ENCODE data around the gene MYCBP2.

Gene MYCBP2

DNA sequence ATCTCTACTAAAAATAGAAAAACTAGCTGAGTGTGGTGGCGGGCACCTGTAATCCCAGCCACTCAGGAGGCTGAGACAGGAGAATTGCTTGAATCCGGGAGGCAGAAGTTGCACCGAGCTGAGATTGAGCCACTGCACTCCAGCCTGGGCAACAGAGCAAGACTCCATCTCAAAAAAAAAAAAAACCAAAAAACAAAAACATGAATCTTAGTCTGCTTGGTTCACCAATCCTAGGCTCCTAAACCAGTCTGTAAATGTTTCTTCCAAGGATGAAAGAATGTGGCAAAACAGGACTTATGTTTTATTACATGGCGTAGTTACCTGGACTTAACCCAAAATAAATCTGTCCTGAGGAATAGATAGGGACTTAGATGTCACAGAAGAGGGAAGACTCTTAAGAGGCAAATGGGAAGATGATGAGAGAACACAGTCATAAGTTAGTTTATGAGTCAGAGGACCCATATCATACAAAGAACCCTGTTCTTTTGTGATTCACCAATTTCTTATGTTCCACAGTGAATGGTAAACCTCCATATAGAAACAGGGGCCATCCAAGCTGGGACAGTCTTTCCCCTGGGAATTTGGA lies 293.1 kb downstream of the MYCBP2 start:
- CTCF ChIA-PET: interaction anchor here (0.9 to 1.4 kb wide), 2 partner anchors 9 to 12 kb away, joined by 3 to 5 read pairs; no protein-coding TSS in a partner anchor
- no peak for DNase-seq (ENCODE audit: extremely low spot score)
- POLR2A ChIA-PET: no interaction called here
- TF ChIP-seq, protein P1, sequence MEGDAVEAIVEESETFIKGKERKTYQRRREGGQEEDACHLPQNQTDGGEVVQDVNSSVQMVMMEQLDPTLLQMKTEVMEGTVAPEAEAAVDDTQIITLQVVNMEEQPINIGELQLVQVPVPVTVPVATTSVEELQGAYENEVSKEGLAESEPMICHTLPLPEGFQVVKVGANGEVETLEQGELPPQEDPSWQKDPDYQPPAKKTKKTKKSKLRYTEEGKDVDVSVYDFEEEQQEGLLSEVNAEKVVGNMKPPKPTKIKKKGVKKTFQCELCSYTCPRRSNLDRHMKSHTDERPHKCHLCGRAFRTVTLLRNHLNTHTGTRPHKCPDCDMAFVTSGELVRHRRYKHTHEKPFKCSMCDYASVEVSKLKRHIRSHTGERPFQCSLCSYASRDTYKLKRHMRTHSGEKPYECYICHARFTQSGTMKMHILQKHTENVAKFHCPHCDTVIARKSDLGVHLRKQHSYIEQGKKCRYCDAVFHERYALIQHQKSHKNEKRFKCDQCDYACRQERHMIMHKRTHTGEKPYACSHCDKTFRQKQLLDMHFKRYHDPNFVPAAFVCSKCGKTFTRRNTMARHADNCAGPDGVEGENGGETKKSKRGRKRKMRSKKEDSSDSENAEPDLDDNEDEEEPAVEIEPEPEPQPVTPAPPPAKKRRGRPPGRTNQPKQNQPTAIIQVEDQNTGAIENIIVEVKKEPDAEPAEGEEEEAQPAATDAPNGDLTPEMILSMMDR (IDR thresholded peaks at IDR 0.05; ENCODE audit: control extremely low read depth, extremely low read depth, low read depth, missing control alignments): no peak

DNA sequence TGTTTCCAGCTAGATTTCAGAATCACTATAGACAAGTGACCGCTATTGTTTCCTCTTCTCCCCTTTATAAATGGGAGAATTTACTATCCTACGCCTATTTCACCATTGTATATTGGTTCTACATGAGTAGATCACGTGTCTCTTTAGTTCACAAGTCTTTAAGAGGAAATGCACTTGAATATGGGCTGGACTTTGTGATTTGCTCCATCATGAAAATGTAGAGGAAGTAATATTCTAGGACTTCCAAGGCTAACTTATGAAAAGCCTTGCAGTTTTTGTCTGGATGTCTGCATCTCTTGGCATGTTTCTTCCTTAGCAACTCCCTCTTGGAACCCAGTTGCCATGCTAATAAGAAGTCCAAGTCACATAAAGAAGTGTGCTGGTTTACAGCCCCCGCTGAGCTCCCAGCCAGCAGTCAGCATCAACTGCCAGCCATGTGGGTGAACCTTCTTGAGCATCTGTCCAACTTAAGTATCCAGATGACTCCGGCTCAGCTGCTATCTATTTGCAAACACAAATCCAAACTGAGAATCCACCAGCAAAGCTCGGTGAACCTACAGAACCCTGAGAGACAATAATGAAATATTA lies 295.1 kb downstream of the MYCBP2 start:
- DNase-seq (ENCODE audit: extremely low spot score): no peak
- TF ChIP-seq, protein P1 (IDR thresholded peaks at IDR 0.05; ENCODE audit: control extremely low read depth, extremely low read depth, low read depth, missing control alignments): no peak
- CTCF ChIA-PET: interaction anchor here (1.2 to 2.7 kb wide), 3 partner anchors 10 to 52 kb away, joined by 3 to 13 read pairs (median 3); no protein-coding TSS in a partner anchor
- POLR2A ChIA-PET: no interaction called here

DNA sequence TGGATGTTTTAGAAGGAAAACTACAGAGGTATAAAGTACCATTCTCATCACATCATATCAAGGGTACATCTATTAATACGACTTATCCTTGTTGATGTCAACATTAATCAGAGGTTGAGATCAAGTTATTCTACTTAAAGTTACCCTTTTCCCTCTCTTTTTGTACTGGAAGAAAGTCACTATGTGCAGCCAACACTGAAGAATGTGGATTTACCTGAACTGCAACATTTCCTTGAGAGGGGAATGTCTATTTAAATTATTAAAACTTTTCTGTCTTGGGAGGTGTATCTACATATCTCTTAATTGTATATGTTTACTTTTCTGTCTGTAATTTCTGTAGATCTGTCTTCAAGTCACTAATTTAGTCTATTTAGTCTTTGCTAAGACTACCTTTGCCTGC lies 297.5 kb downstream of the MYCBP2 start:
- ChIA-PET POLR2A (no interaction called here), CTCF (no interaction called here)
- TF ChIP-seq, protein P1 (IDR thresholded peaks at IDR 0.05; ENCODE audit: control extremely low read depth, extremely low read depth, low read depth, missing control alignments): no peak
- DNase-seq (ENCODE audit: extremely low spot score): no peak

DNA sequence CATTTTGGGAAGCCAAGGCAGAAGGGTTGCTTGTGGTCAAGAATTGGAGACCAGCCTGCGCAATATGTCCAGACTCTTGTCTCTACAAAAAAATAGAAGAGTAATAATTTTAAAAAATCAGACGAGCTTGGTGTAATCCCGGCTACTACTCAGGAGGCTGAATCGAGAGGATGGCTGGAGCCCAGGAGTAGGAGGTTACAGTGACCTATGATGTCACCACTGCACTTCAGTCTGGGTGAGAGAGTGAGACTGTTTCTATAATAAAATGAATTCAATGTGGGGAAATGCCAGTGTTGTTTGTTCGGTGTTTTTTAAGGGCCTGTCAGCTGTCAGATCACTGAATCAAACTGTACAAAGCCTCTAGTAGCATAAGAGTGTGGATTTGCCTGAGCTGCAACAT lies 298.7 kb downstream of the MYCBP2 start:
- no peak for DNase-seq (ENCODE audit: extremely low spot score)
- POLR2A ChIA-PET: no interaction called here
- CTCF ChIA-PET: interaction anchor here (1.7 kb wide), 1 partner anchor 8 kb away, joined by 5 read pairs; no protein-coding TSS in a partner anchor
- TF ChIP-seq, protein P1 (IDR thresholded peaks at IDR 0.05; ENCODE audit: control extremely low read depth, extremely low read depth, low read depth, missing control alignments): no peak

DNA sequence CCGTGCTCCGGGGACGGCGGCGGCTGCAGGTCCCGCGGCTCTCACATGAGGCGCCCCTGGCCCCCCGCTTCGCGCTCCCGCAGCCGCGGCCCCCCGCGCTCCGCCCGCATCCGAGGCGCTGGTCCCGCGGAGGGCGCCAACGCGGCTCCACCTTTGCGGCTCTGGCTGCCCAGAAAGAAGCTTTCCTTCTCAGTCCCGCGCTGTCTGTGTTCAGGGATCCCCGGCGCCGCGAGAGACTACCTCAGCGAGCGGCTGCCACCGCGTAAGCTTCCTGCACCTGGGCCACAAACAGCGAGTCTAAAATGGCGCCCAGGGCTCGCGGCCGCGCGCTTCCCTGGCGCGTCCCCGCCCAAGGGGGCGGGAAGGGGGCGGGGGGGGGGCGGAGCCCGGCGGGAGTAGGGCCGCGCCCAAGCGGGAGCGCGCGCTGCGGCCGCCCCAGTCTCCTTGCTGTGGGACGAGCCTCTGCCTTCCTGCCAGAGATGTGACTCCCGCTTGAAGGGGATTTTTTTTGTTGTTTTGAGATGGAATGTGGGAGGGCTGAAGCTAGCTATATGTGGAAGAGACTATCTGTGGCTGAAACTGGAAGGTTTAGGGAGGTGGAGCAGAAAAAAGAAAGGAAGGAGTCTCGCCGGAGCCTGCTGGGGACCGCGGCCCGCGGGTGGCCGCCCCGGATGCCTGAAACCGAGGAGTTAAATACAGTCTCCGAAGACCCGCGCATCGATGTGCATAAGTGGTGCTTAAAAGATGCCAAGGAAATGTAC lies 299.9 kb downstream of the MYCBP2 start, which contains the start of gene FBXL3:
Gene FBXL3, minus strand, starts transcription at position 299 of the 761 bp plus-strand sequence. CDS start 5,299 bp downstream, outside the sequence.
- peak; percentile 93 for DNase-seq (ENCODE audit: extremely low spot score)
- ChIA-PET CTCF (interaction anchor here (1.2 to 2.9 kb wide), 3 partner anchors 9 to 23 kb away, joined by 3 to 13 read pairs (median 5); no protein-coding TSS in a partner anchor), POLR2A (interaction anchor here (0.6 to 0.7 kb wide), 2 partner anchors 17 to 1292 kb away, joined by 3 to 5 read pairs; no protein-coding TSS in a partner anchor)
- TF ChIP-seq, protein P1 (IDR thresholded peaks at IDR 0.05; ENCODE audit: control extremely low read depth, extremely low read depth, low read depth, missing control alignments): no peak

DNA sequence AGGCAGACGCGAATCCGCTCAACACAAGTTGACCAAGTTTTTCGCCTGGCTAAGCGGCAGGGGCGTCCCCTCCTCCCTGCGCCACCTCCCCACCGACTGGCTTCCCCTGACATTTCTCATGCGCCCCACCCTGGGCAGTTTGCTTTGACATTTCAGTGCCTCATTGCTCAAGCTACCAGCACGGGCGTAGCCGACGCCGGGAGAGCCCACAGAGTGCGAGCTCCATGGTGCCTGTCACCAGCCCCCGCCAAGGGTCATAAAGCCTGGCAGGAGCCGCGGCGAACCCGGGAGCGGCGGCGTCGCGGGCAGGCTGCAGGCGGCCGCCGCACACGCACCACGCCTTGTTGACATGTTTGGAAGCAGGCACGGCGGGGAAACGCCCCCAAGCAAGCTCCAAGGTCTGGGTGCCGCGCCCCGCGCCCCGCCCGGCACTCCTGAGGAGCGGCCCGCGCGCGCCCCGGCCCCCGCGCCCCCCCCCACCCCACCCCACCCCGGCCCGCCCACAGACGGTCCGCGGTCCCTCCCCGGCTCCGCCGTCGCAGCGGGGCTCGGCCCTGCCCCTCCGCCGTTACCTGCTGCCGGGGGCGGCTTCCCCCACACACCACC lies 300.5 kb downstream of the MYCBP2 start:
- TF ChIP-seq, protein P1 (IDR thresholded peaks at IDR 0.05; ENCODE audit: control extremely low read depth, extremely low read depth, low read depth, missing control alignments): peak; percentile 6
- ChIA-PET POLR2A (interaction anchor here (0.6 to 0.7 kb wide), 5 partner anchors 10 to 1291 kb away, joined by 3 to 8 read pairs (median 3); no protein-coding TSS in a partner anchor), CTCF (interaction anchor here (1.2 to 2.9 kb wide), 3 partner anchors 9 to 24 kb away, joined by 3 to 13 read pairs (median 4); no protein-coding TSS in a partner anchor)
- DNase-seq (ENCODE audit: extremely low spot score): peak; percentile 71
